Loucy (cell line): ENCODE data around the gene SLC10A7.
A peak's percentile ranks its signal among the peaks of the same experiment; 100 is the strongest.

Experiments used
- H2AFZ ChIP-seq: fragments of 200-600 bp; sonication (generic); 2 replicates; pipeline ENCODE4 v1.6.0; 2016; ENCODE audit warnings: antibody characterized with exemption, mild to moderate bottlenecking, low read length, moderate library complexity
- H3F3A ChIP-seq: fragments of 200-600 bp; 2 replicates; pipeline ENCODE4 v1.6.0; 2016; ENCODE audit warnings: antibody characterized with exemption, low read depth, mild to moderate bottlenecking
- H3K27me3 ChIP-seq: fragments of 200-600 bp; sonication (generic); 2 replicates; pipeline ENCODE4 v1.6.1; 2014; ENCODE audit warnings: low read length, mild to moderate bottlenecking; ENCODE audit not compliant: insufficient read depth, poor library complexity, severe bottlenecking
- H3K36me3 ChIP-seq: fragments of 200-600 bp; sonication (generic); 2 replicates; pipeline ENCODE4 v1.6.1; 2016; ENCODE audit warnings: low read length; ENCODE audit not compliant: insufficient read depth
- H3K4me1 ChIP-seq: fragments of 200-600 bp; sonication (generic); 2 replicates; pipeline ENCODE4 v1.5.1; 2014; ENCODE audit warnings: low read length, mild to moderate bottlenecking; ENCODE audit not compliant: insufficient read depth, poor library complexity, severe bottlenecking
- H3K4me2 ChIP-seq: fragments of 200-600 bp; sonication (generic); 2 replicates; pipeline ENCODE4 v1.6.0; 2014; ENCODE audit warnings: antibody characterized with exemption, low read length, low read depth, mild to moderate bottlenecking; ENCODE audit not compliant: poor library complexity, severe bottlenecking
- H3K4me3 ChIP-seq: fragments of 200-600 bp; sonication (generic); 2 replicates; pipeline ENCODE4 v1.5.1; 2014; ENCODE audit warnings: low read length, mild to moderate bottlenecking, mixed read lengths; ENCODE audit not compliant: poor library complexity, severe bottlenecking
- H3K79me2 ChIP-seq: fragments of 200-600 bp; sonication (generic); 2 replicates; pipeline ENCODE4 v1.6.1; 2014; ENCODE audit warnings: low read length; ENCODE audit not compliant: insufficient read depth
- H3K9ac ChIP-seq: fragments of 200-600 bp; sonication (generic); 2 replicates; pipeline ENCODE4 v1.6.0; 2014; ENCODE audit warnings: mild to moderate bottlenecking, low read depth, low read length, moderate library complexity; ENCODE audit not compliant: poor library complexity, severe bottlenecking
- H3K9me2 ChIP-seq: fragments of 200-600 bp; sonication (generic); replicated peaks from 2 replicates; pipeline ENCODE4 v1.6.1; 2016; ENCODE audit warnings: low read depth, low read length, mixed read lengths
- H3K9me3 ChIP-seq: fragments of 200-600 bp; sonication (generic); 2 replicates; pipeline ENCODE4 v1.6.1; 2014; ENCODE audit warnings: mild to moderate bottlenecking, antibody characterized with exemption, low read length, low read depth; ENCODE audit not compliant: insufficient read depth
- H4K20me1 ChIP-seq: fragments of 200-600 bp; sonication (generic); 2 replicates; pipeline ENCODE4 v1.6.0; 2014; ENCODE audit warnings: antibody characterized with exemption, low read length, mild to moderate bottlenecking; ENCODE audit not compliant: insufficient read depth, poor library complexity, severe bottlenecking
- EZH2phosphoT487 ChIP-seq: fragments of 200-600 bp; IDR thresholded peaks from 2 replicates; pipeline ENCODE4 v1.6.1; 2018; ENCODE audit warnings: antibody characterized with exemption, mild to moderate bottlenecking, moderate library complexity, borderline replicate concordance
- TF ChIP-seq, protein P1 (sequence below): fragments of 200-600 bp; sonication (generic); conservative IDR thresholded peaks from 2 replicates; pipeline ENCODE4 v1.5.1; 2014; ENCODE audit warnings: mild to moderate bottlenecking, antibody characterized with exemption, low read length

Gene SLC10A7

GRCh38 chr4:146521541-146522097, at the start of gene SLC10A7:
SLC10A7 (minus strand) TSS chr4:146521940; CDS start chr4:146521717, 223 bp downstream.
- H3K9me2 ChIP-seq: no peaks in the 10 kb centered on the region
- TF ChIP-seq, protein P1, sequence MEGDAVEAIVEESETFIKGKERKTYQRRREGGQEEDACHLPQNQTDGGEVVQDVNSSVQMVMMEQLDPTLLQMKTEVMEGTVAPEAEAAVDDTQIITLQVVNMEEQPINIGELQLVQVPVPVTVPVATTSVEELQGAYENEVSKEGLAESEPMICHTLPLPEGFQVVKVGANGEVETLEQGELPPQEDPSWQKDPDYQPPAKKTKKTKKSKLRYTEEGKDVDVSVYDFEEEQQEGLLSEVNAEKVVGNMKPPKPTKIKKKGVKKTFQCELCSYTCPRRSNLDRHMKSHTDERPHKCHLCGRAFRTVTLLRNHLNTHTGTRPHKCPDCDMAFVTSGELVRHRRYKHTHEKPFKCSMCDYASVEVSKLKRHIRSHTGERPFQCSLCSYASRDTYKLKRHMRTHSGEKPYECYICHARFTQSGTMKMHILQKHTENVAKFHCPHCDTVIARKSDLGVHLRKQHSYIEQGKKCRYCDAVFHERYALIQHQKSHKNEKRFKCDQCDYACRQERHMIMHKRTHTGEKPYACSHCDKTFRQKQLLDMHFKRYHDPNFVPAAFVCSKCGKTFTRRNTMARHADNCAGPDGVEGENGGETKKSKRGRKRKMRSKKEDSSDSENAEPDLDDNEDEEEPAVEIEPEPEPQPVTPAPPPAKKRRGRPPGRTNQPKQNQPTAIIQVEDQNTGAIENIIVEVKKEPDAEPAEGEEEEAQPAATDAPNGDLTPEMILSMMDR: no peak
- no peak for TF ChIP-seq EZH2phosphoT487
- peak within 1 kb of the TSS; percentile 74 for H3K9ac ChIP-seq
- H3K36me3 ChIP-seq: no peaks in the 10 kb centered on the region
- no peaks in the 10 kb centered on the region for H4K20me1 ChIP-seq
- peak within 1 kb of the TSS; percentile 89 for H3K4me2 ChIP-seq
- H3K9me3 ChIP-seq: no peaks in the 10 kb centered on the region
- H3K4me1 ChIP-seq: peaks cover 22% of the 10 kb centered on the region
- peaks cover 28% of the 10 kb centered on the region for H3K79me2 ChIP-seq
- H2AFZ ChIP-seq: peak within 1 kb of the TSS; percentile 99
- peak within 1 kb of the TSS; percentile 80 for H3K4me3 ChIP-seq
- no peaks in the 10 kb centered on the region for H3F3A ChIP-seq
- H3K27me3 ChIP-seq: no peaks in the 10 kb centered on the region

DNA sequence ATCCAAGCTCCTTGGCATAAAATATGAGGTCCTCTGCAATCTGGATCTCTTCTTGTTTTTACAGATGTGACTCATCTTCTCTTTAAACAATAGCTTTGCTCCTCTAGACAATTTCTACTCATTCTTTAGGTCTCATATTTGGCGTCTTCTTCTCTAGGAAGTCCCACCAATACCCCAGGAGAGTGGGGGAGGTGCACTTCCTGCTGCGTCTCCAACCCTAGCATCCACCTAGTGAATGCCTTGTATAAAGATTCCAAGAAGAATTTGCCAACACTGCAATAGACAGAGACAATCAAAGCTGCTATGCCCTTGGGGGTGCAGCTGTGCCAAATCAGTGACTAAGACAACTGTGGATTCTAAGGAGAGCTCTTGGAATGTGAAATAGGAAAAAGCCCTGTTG, 45.7 kb upstream of the SLC10A7 start:
- H3F3A ChIP-seq: no peaks in the 10 kb centered on the region
- no peaks in the 10 kb centered on the region for H3K9me3 ChIP-seq
- H3K4me3 ChIP-seq: no peak overlapping the region
- H3K9me2 ChIP-seq: no peaks in the 10 kb centered on the region
- H3K9ac ChIP-seq: no peak overlapping the region
- H2AFZ ChIP-seq: no peak overlapping the region
- H3K4me2 ChIP-seq: no peak overlapping the region
- H3K4me1 ChIP-seq: no peaks in the 10 kb centered on the region
- no peaks in the 10 kb centered on the region for H3K79me2 ChIP-seq
- no peaks in the 10 kb centered on the region for H4K20me1 ChIP-seq
- H3K36me3 ChIP-seq: no peaks in the 10 kb centered on the region
- no peaks in the 10 kb centered on the region for H3K27me3 ChIP-seq
- TF ChIP-seq, protein P1: no peak
- TF ChIP-seq EZH2phosphoT487: no peak

- Histone ChIP-seq H4K20me1 (no peaks in the 10 kb centered on the region), H3K4me2 (no peak overlapping the region), H3K9me3 (no peaks in the 10 kb centered on the region), H3K27me3 (no peaks in the 10 kb centered on the region), H3K9me2 (no peaks in the 10 kb centered on the region), H3F3A (no peaks in the 10 kb centered on the region), H3K9ac (no peak overlapping the region), H3K4me3 (no peak overlapping the region), H3K4me1 (no peaks in the 10 kb centered on the region), H2AFZ (no peak overlapping the region), H3K79me2 (no peaks in the 10 kb centered on the region), H3K36me3 (no peaks in the 10 kb centered on the region)
- no peak for TF ChIP-seq EZH2phosphoT487
- TF ChIP-seq, protein P1: no peak
Observed at GRCh38 chr4:146564492-146564891, 42.8 kb upstream of the SLC10A7 start.
